Effector memory CD4-positive, alpha-beta T cell (primary cell): Measurements from ENCODE around the gene ZNF804A.

Experiments used
- DNase-seq, 3 donors: peaks; one replicate each; pipeline ENCODE4 v3.0.0-alpha.2; 2020
- H3K27ac ChIP-seq: 2 replicates; pipeline ENCODE4 v1.7.0; 2013; ENCODE audit warnings: mild to moderate bottlenecking, low read length, moderate library complexity; ENCODE audit not compliant: insufficient read depth, poor library complexity, severe bottlenecking
- H3K27me3 ChIP-seq: replicated peaks from 2 replicates; pipeline ENCODE4 v1.7.0; 2013; ENCODE audit warnings: mild to moderate bottlenecking, low read length; ENCODE audit not compliant: insufficient read depth, control insufficient read depth, poor library complexity, severe bottlenecking
- H3K36me3 ChIP-seq: 2 replicates; pipeline ENCODE4 v1.7.0; 2013; ENCODE audit warnings: mild to moderate bottlenecking, low read length, moderate library complexity; ENCODE audit not compliant: control insufficient read depth, insufficient read depth
- H3K4me1 ChIP-seq: 2 replicates; pipeline ENCODE4 v1.7.0; 2013; ENCODE audit warnings: low read length, mild to moderate bottlenecking; ENCODE audit not compliant: control insufficient read depth, insufficient read depth, poor library complexity, severe bottlenecking
- H3K4me3 ChIP-seq: 2 replicates; pipeline ENCODE4 v1.7.0; 2013; ENCODE audit warnings: low read length, low read depth, mild to moderate bottlenecking; ENCODE audit not compliant: insufficient read depth, poor library complexity, severe bottlenecking
- H3K9me3 ChIP-seq: 2 replicates; pipeline ENCODE4 v1.7.0; 2013; ENCODE audit warnings: mild to moderate bottlenecking, low read length, moderate library complexity; ENCODE audit not compliant: control insufficient read depth

The ZNF804A gene

DNA sequence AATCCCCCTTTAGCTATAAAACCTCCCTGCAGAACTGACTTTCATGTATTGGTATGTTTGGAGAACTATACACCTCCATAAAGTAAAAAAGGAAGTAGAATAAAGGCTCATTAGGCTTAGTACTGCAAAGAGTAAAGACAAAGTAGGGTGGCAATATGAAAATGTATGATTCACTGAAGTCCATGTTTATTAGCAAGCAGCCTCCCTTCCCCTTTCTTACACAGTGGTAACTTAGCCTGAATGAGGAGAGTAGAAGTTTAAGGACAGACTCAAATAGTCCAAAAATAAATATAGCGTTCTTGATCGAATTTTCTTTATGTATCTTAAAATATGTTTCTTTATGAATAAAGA, 1.5 kb downstream of the ZNF804A start:
- H3K4me3 ChIP-seq = no peak overlapping the region
- no peak for DNase-seq
- no peaks in the 10 kb centered on the region for H3K9me3 ChIP-seq
- H3K4me1 ChIP-seq = no peaks in the 10 kb centered on the region
- peaks cover 8% of the 10 kb centered on the region for H3K27me3 ChIP-seq
- H3K36me3 ChIP-seq = no peaks in the 10 kb centered on the region
- H3K27ac ChIP-seq = no peak overlapping the region

GRCh38 chr2:184602734-184603133, 4.4 kb downstream of the ZNF804A start:
- no peaks in the 10 kb centered on the region for H3K4me1 ChIP-seq
- peaks cover 8% of the 10 kb centered on the region for H3K27me3 ChIP-seq
- H3K27ac ChIP-seq = no peak overlapping the region
- DNase-seq = no peak
- H3K9me3 ChIP-seq = no peaks in the 10 kb centered on the region
- H3K4me3 ChIP-seq = no peak overlapping the region
- no peaks in the 10 kb centered on the region for H3K36me3 ChIP-seq

GRCh38 chr2:184610891-184611290, 12.6 kb downstream of the ZNF804A start:
- no peaks in the 10 kb centered on the region for H3K36me3 ChIP-seq
- H3K27me3 ChIP-seq = no peaks in the 10 kb centered on the region
- H3K9me3 ChIP-seq = no peaks in the 10 kb centered on the region
- H3K4me3 ChIP-seq = no peak overlapping the region
- DNase-seq = no peak
- H3K4me1 ChIP-seq = no peaks in the 10 kb centered on the region
- no peak overlapping the region for H3K27ac ChIP-seq

DNA sequence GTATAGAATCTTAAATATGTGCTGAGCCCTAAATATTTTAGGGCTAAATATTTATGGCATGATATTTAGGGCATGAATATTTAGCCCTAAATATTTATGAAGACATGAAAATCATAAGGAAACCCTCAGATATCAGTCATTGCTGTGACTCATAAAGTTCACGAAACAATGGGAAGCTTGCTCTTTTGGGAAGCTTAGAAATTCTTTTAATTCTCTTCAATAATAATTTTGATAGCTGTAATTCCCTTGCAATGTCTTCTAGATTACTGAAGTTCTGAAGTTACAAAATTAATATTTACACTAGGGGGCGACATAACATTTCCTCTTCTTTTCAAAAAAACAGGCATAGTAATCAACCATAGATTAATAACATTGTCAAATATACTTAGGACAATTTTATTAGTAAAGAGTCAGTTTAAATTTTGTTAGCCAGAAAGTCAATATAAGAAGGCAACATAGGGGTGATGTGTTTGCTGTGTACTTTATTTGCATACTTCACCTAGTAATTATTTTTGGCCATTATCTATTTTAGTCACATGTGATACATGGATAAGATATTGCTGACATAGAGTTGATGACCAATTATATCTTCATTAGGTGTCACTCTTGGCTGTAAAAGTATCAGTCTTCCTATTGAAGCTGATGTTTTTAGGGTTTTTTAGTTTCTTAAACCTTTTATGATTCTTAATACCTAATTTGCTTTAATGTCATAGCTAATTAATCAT, 13.2 kb downstream of the ZNF804A start:
- no peak overlapping the region for H3K4me3 ChIP-seq
- no peaks in the 10 kb centered on the region for H3K9me3 ChIP-seq
- no peak for DNase-seq
- H3K27me3 ChIP-seq = no peaks in the 10 kb centered on the region
- H3K36me3 ChIP-seq = no peaks in the 10 kb centered on the region
- no peak overlapping the region for H3K27ac ChIP-seq
- H3K4me1 ChIP-seq = no peaks in the 10 kb centered on the region

DNA sequence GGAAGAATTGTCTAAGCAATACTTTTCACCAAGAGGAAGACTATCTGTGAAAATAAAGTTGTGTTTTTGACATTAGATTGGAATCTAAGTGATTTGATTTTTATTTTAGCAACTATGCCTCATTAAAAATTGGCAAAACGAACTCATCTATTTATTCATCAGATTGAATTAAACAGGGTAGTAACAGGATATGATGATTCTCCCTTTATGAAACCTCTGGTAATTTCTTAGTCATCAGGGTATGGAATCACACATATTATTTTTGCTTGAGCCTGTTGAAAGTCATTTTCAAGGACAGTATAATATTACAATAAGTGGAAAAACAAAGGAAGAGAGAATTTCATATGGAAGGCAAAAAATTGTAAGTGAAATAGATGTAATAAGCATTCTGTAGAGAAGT, 22.0 kb downstream of the ZNF804A start:
- Histone ChIP-seq H3K27me3 (no peaks in the 10 kb centered on the region), H3K4me1 (no peaks in the 10 kb centered on the region), H3K9me3 (no peaks in the 10 kb centered on the region), H3K36me3 (no peaks in the 10 kb centered on the region), H3K27ac (no peak overlapping the region), H3K4me3 (no peak overlapping the region)
- DNase-seq = no peak

DNA sequence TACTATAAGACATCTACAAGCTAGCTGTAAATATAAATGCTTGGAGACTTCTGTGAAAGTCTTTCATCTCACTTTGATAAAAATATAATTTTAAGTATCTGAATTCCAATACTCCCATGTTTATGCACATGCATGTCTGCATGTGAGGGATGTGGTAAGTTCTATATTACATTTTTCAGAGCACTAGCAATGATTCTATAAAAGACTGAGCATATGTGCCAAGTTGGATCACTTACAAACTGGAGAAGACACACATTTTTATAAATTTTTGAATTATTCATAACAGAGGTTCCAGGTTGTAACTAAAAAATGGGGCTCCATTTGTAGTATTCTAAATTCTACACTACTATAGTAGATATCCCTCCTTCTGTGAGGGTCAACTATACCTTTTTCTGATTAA, 26.0 kb downstream of the ZNF804A start:
- Histone ChIP-seq H3K4me3 (no peak overlapping the region), H3K27me3 (no peaks in the 10 kb centered on the region), H3K36me3 (no peaks in the 10 kb centered on the region), H3K27ac (no peak overlapping the region), H3K4me1 (no peaks in the 10 kb centered on the region), H3K9me3 (no peaks in the 10 kb centered on the region)
- DNase-seq = no peak

DNA sequence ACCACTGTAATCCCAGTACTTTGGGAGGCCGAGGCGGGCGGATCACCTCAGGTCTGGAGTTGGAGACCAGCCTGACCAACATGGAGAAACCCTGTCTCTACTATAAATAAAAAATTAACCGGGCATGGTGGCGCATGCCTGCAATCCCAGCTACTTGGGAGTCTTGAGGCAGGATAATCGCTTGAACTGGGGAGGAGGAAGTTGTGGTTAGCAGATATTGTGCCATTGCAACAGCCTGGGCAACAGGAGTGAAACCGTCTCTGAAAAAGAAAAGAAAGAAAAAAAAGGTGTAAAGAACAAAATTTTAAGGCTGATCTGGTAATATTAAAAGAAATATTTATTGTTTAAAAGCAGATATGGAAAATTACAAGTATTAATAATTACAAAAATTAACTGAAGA, 29.7 kb downstream of the ZNF804A start:
- no peak overlapping the region for H3K27ac ChIP-seq
- H3K4me3 ChIP-seq = no peak overlapping the region
- H3K4me1 ChIP-seq = no peaks in the 10 kb centered on the region
- no peaks in the 10 kb centered on the region for H3K36me3 ChIP-seq
- DNase-seq = no peak
- H3K27me3 ChIP-seq = no peaks in the 10 kb centered on the region
- H3K9me3 ChIP-seq = no peaks in the 10 kb centered on the region

DNA sequence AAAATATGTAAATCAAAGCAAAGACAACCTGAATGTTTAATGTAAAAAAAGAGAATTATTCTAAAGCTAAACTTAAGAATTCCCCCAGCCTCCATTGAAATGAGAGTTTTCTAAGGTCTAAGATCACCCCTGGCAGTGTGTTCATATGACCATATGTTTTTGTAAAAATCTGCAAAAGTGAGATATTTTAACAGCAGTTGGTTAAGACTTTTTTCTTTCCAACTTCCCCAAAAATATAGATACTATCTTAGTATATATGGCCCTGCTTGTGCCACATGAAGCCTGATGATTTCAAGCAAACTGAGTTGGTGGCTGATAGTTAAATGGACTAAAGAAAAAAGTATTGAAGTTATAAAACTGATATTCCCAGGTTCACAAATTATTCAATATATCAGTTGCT, 35.4 kb downstream of the ZNF804A start:
- Histone ChIP-seq H3K9me3 (no peaks in the 10 kb centered on the region), H3K4me3 (no peak overlapping the region)
- DNase-seq = no peak

DNA sequence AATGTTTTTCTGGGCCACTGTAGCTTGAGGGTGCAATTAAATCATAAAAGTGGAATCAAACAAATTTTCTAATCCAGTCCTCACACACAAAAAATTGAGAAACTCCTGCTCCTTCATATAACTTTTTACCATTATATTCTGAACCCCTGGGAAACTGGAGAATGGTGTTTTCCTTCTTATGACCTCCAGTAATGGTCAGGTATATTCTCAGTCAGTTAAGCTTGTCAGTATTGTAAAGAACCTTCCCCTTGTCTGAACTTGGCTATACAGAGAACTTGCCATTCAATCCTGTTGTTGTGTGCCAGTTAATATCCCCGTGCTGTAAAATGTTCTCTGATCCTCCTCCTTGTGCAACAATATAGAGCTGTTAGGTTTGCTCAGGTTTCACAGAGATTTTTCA, 39.5 kb downstream of the ZNF804A start:
- H3K9me3 ChIP-seq = no peaks in the 10 kb centered on the region
- no peak overlapping the region for H3K4me3 ChIP-seq
- DNase-seq = no peak
- no peaks in the 10 kb centered on the region for H3K36me3 ChIP-seq
- H3K4me1 ChIP-seq = no peaks in the 10 kb centered on the region
- no peak overlapping the region for H3K27ac ChIP-seq
- no peaks in the 10 kb centered on the region for H3K27me3 ChIP-seq

More for the DNA sequence above, 35.4 kb downstream of the ZNF804A start:
- Histone ChIP-seq H3K36me3 (no peaks in the 10 kb centered on the region), H3K27me3 (no peaks in the 10 kb centered on the region), H3K4me1 (no peaks in the 10 kb centered on the region), H3K27ac (no peak overlapping the region)

DNA sequence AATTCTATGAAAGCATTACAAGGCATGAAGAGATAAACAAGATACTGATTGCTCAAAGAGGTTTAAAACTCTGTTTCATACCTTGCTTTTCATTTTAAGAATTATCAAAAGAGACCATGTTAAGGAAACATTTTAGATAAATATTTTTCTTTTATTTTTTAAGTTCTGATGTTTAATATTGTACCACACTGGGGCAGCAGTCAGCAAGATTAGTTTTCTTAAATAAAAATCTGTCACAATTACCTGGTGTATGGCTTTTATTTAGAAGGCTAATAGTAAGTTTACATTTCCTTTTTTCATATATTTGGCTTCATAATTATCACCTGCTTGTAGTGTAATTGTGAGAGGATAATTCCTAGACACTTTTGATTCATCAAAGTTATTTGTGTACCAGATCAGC, 46.4 kb downstream of the ZNF804A start:
- no peaks in the 10 kb centered on the region for H3K9me3 ChIP-seq
- H3K27ac ChIP-seq = no peak overlapping the region
- no peaks in the 10 kb centered on the region for H3K4me1 ChIP-seq
- H3K36me3 ChIP-seq = no peaks in the 10 kb centered on the region
- no peaks in the 10 kb centered on the region for H3K27me3 ChIP-seq
- H3K4me3 ChIP-seq = no peak overlapping the region
- DNase-seq = no peak
